ENCODE data around the gene CISD1. TPM values are rescaled to one million over a fixed set of nuclear protein-coding genes. Genes with fewer than 3 reads are reported as not detected.

CISD1 gene
- total and polyA plus RNA-seq, 2 donors (not counting 1 experiment from before 2014, with no cell fraction given): 14.0 to 39.9 TPM

- no peak for DNase-seq (ENCODE audit: low read depth in 2 of 2)
- H3K4me2 ChIP-seq (ENCODE audit: extremely low read depth, insufficient read depth, low read length): no peak overlapping the region
- H3K27ac ChIP-seq (ENCODE audit: insufficient read depth, low read length): no peak overlapping the region
- no peak overlapping the region for H3K9ac ChIP-seq (ENCODE audit: insufficient read depth, low read length)
- no peaks in the 10 kb centered on the region for H3K36me3 ChIP-seq (ENCODE audit: control insufficient read depth, insufficient read depth, low read length)
- peaks cover 13% of the 10 kb centered on the region for H3K27me3 ChIP-seq (ENCODE audit: control insufficient read depth, insufficient read depth, low read length)
- no peaks in the 10 kb centered on the region for H3K4me1 ChIP-seq (ENCODE audit: control insufficient read depth, extremely low read depth, insufficient read depth, low read length)
- H3K4me3 ChIP-seq (replicated peaks in 1 of 4; ENCODE audit: control extremely low read depth in 1 of 4, insufficient read depth in 1 of 4, low read depth in 3 of 4, low read length in 4 of 4): no peak overlapping the region
- TF ChIP-seq CTCF (conservative IDR thresholded peaks at IDR 0.05 in 1 of 2, IDR thresholded peaks at IDR 0.05 in 1 of 2; ENCODE audit: low read depth in 1 of 2, low read length in 2 of 2): no peak
- TF ChIP-seq EZH2 (IDR thresholded peaks at IDR 0.05; ENCODE audit: low read length, missing control alignments): no peak
- H4K20me1 ChIP-seq (ENCODE audit: control insufficient read depth, extremely low read depth, insufficient read depth, low read length): no peaks in the 10 kb centered on the region
- no peaks in the 10 kb centered on the region for H3K9me3 ChIP-seq (ENCODE audit: control insufficient read depth, insufficient read depth, low read depth, low read length)
- H2AFZ ChIP-seq (ENCODE audit: low read length): no peak overlapping the region
- no peaks in the 10 kb centered on the region for H3K79me2 ChIP-seq (ENCODE audit: control insufficient read depth, insufficient read depth, low read length)
These were observed 59.3 kb downstream of the CISD1 start for GRCh38 chr10:58328233-58328632.

- Histone ChIP-seq H3K4me2 (ENCODE audit: extremely low read depth, insufficient read depth, low read length) (no peak overlapping the region), H3K79me2 (ENCODE audit: control insufficient read depth, insufficient read depth, low read length) (no peaks in the 10 kb centered on the region), H4K20me1 (ENCODE audit: control insufficient read depth, extremely low read depth, insufficient read depth, low read length) (no peaks in the 10 kb centered on the region), H3K9me3 (ENCODE audit: control insufficient read depth, insufficient read depth, low read depth, low read length) (no peaks in the 10 kb centered on the region), H3K4me3 (replicated peaks in 1 of 4; ENCODE audit: control extremely low read depth in 1 of 4, insufficient read depth in 1 of 4, low read depth in 3 of 4, low read length in 4 of 4) (no peak overlapping the region), H2AFZ (ENCODE audit: low read length) (no peak overlapping the region), H3K27ac (ENCODE audit: insufficient read depth, low read length) (no peak overlapping the region), H3K36me3 (ENCODE audit: control insufficient read depth, insufficient read depth, low read length) (no peaks in the 10 kb centered on the region), H3K9ac (ENCODE audit: insufficient read depth, low read length) (no peak overlapping the region), H3K4me1 (ENCODE audit: control insufficient read depth, extremely low read depth, insufficient read depth, low read length) (no peaks in the 10 kb centered on the region), H3K27me3 (ENCODE audit: control insufficient read depth, insufficient read depth, low read length) (peaks cover 13% of the 10 kb centered on the region)
- TF ChIP-seq EZH2 (IDR thresholded peaks at IDR 0.05; ENCODE audit: low read length, missing control alignments) (no peak), CTCF (conservative IDR thresholded peaks at IDR 0.05 in 1 of 2, IDR thresholded peaks at IDR 0.05 in 1 of 2; ENCODE audit: low read depth in 1 of 2, low read length in 2 of 2) (no peak)
- DNase-seq (ENCODE audit: low read depth in 2 of 2): no peak
These were observed 61.5 kb downstream of the CISD1 start for GRCh38 chr10:58330431-58330830.

GRCh38 chr10:58331646-58332045 lies 62.7 kb downstream of the CISD1 start:
- no peak for DNase-seq (ENCODE audit: low read depth in 2 of 2)
- Histone ChIP-seq H3K4me2 (ENCODE audit: extremely low read depth, insufficient read depth, low read length) (no peak overlapping the region), H3K27ac (ENCODE audit: insufficient read depth, low read length) (no peak overlapping the region), H3K79me2 (ENCODE audit: control insufficient read depth, insufficient read depth, low read length) (no peaks in the 10 kb centered on the region), H3K27me3 (ENCODE audit: control insufficient read depth, insufficient read depth, low read length) (peaks cover 13% of the 10 kb centered on the region), H4K20me1 (ENCODE audit: control insufficient read depth, extremely low read depth, insufficient read depth, low read length) (no peaks in the 10 kb centered on the region), H3K4me3 (replicated peaks in 1 of 4; ENCODE audit: control extremely low read depth in 1 of 4, insufficient read depth in 1 of 4, low read depth in 3 of 4, low read length in 4 of 4) (no peak overlapping the region), H2AFZ (ENCODE audit: low read length) (no peak overlapping the region), H3K4me1 (ENCODE audit: control insufficient read depth, extremely low read depth, insufficient read depth, low read length) (no peaks in the 10 kb centered on the region), H3K36me3 (ENCODE audit: control insufficient read depth, insufficient read depth, low read length) (no peaks in the 10 kb centered on the region), H3K9ac (ENCODE audit: insufficient read depth, low read length) (no peak overlapping the region), H3K9me3 (ENCODE audit: control insufficient read depth, insufficient read depth, low read depth, low read length) (no peaks in the 10 kb centered on the region)
- no peak for TF ChIP-seq EZH2 (IDR thresholded peaks at IDR 0.05; ENCODE audit: low read length, missing control alignments)
- TF ChIP-seq CTCF (conservative IDR thresholded peaks at IDR 0.05 in 1 of 2, IDR thresholded peaks at IDR 0.05 in 1 of 2; ENCODE audit: low read depth in 1 of 2, low read length in 2 of 2): no peak
